EH (cell line): ENCODE data around the gene SIK3.
A peak's percentile ranks its signal among the peaks of the same experiment; 100 is the strongest.
"Not testable (repeated sequence)": the region's sequence is repeated elsewhere in the genome, so short reads cannot be mapped to it uniquely, and the experiment has no call there.

ENCODE experiments used
- DNase-seq: peaks from one replicate; pipeline ENCODE4 v3.0.0-alpha.2; 2015; ENCODE audit warnings: low read depth

Gene SIK3

DNA sequence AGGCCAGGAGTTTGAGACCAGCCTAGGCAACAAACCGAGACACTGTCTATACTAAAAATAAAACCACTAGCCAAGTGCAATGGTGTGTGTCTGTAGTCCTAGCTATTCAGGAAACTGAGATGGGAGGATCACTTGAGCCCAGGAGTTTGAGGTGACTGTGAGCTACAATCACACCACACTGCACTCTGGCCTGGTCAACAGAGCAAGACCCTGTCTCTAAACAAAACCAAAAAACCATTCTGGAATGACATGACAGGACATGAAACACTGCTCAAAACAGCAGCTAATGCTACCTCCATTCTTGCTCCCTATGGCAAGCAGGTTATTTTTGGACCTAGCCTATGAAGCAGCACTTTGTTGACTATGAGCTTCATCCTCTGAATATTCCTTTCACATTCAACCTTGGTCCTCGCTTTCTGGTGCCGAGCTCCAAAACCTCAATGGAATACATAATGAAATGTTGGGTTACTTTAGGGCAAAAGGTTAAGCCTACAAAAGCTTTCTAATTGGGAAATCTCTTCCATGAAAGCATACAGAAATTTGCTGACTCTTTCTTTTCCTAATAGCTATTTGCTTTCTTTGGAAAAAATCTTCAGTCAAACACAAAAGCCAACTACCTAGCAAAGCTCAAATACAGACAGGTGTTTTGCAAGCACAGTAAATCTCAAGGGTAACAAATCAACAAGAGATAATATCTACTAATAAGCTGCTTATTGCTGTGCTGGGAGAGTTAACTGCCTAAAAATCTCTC lies 21.1 kb downstream of the SIK3 start:
- no peak for DNase-seq

DNA sequence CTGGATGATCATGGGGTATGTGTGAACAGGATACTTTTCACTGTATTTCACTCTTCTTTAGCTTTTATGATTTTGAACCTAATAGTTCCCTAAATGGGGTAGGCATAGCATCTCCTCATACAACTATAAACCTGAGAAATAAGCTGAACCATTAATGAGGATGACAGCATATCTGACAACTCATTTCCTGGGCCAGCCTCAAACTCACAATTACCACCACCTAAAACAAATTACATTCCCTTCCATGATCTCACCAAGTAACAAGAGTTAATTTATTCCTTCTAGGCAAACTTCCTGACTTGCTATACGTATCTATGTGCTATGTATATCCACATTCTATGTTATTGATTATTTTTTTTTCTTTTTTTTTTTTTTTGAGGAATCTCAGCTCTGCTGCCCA lies 23.0 kb downstream of the SIK3 start:
- DNase-seq: peak; percentile 57

GRCh38 chr11:117074119-117074518 lies 24.1 kb downstream of the SIK3 start:
- DNase-seq: no peak

- no peak for DNase-seq
Observed at GRCh38 chr11:117073539-117073938, 24.7 kb downstream of the SIK3 start.

GRCh38 chr11:117072517-117073461 lies 25.4 kb downstream of the SIK3 start:
- peak; percentile 94 for DNase-seq

- DNase-seq: peak; percentile 54
Observed at GRCh38 chr11:117071344-117071787, 26.9 kb downstream of the SIK3 start.

- peak; percentile 27 for DNase-seq
Observed at GRCh38 chr11:117070016-117070415, 28.2 kb downstream of the SIK3 start.

DNA sequence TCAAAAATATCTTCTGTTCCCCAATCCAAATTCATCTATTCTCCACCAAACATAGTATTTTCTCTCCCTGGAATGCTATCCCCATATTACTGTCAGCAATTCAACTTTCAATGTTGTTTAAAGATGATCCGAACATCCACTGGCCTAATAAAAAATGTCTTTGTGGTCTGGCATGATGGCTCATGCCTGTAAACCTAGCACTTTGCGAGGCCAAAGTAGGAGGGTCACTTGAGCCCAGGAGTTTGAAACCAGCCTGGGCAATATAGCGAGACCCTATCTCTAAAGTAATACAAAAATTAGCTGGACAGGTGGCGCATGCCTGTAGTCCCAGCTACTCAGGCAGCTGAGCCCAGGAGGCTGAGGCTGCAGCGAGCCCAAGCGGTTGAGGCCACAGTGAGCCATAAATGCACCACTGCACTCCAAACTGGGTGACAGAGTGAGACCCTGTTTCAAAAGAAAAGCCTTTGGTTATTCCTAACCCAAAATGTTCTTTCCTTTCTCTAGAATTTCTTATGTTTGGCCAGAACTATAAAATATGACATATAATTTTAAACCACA lies 29.8 kb downstream of the SIK3 start:
- no peak for DNase-seq

DNA sequence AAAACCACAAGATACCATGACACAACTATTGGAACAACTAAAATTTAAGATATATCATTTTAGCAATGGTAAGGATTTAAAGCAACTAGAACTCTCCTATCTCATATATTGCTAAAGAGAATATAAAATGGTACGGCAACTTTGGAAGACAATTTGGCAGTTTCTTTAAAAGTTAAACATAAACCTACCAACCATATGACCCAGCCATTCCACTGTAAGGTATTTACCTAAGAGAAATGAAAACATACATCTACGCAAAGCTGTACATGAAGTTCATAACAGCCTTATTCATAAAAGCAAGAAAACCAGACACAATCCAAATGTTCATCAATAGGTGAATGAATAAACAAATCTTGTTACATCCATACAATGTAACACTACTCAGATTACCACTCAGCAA lies 31.3 kb downstream of the SIK3 start:
- DNase-seq: no peak

GRCh38 chr11:117064275-117064674 lies 34.0 kb downstream of the SIK3 start:
- peak; percentile 65 for DNase-seq

DNA sequence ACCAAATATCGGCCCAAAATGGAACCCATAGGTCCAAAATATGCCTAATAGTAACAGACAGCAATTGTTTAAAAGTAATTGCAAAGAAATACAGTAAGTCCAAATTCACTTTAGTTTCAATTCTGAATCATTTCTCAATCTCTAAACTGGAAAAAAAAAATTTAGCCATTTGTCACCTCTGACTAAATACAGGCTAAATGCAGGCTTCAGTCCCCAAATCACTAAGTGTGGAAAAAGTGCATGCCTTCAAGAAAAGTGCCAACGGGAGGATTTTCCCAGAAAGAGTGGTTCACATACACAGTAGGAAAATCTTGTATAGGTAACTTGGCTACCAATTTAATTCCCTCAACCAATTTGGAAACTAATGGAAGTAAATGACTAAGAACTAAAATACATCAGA lies 35.7 kb downstream of the SIK3 start:
- no peak for DNase-seq

GRCh38 chr11:117061256-117061655 lies 37.0 kb downstream of the SIK3 start:
- no peak for DNase-seq

DNA sequence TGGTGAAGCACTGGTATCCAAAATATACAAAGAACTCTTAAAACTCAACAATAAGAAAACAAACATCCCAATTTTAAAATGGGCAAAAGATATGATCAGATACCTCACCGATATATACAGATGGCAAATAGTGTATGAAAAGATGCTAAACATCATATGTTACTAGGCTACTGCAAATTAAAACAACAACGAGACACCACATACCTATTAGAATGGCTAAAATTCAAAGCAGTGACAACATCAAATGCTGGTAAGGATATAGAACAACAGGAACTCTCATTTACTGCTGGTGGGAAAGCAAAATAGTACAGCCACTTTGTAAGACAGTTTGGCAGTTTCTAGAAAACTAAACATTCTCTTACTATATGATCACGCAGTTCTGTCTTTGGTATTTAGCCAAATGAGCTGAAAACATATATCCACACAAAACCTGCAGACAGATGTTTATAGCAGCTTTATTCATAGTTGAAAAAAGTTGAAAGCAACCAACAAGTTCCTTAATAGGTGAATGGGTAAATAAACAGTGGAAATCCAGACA lies 38.5 kb downstream of the SIK3 start:
- no peak for DNase-seq

DNA sequence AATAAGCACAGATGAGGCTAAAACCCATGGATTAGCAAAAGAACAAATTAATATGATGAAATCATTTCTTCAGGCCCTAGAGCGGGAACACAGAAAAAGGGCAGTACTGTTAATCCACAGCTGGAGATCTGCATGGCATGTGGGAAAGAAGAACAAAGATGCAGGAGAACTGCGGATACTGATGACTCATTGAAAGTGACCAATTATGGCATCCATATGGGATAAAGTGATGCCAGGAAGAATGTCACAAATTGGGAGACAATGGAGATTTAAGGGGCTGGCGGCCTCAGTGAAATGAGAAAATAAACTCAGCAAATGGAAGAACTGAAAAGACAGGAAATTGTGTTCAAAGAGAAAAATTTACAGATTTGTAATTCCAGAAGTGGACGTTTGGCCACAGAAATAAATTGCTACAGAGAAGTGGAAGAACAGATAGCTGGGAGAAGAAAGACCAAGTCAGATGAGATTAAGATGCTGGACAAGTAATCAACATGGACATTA lies 39.4 kb downstream of the SIK3 start:
- peak; percentile 78 for DNase-seq

- no peak for DNase-seq
Observed at GRCh38 chr11:117057727-117058126, 40.5 kb downstream of the SIK3 start.

DNA sequence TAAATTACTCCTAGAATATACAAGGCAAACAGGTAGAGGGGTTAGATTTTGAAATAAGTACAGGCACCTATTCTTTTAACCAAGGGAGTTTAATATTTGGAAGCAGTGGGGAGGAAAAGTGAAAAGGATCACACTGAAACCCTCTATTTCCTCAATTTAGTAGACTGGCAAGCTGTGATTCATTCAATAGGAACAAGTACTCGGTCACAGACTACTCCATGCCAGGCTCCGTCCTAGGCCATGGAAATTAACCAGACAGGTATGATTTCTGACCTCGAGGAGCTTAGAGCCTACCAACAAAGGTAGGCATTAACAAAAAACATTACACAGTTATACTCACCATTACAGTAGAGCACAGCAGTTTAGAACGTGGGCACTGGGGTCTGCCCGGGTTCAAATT lies 40.9 kb downstream of the SIK3 start:
- no peak for DNase-seq

DNA sequence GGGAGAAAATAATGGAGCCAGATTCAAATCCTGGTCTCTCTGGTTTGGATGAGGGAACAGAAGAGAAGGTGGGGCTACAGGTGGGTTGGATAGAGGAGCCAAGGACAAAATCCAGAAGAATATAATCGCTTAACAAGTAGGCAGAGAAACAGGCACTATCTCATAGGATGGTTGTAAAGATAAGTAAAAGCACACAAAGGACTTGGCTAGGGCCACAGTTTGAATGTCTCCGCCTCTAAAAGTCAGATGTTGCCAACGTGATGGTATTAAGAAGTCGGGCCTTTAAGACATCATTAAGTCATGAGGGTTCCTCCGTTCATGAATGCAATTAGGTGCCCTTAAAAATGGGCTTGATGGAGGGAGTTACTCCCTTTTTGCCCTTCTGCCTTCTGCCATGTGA lies 42.8 kb downstream of the SIK3 start:
- no peak for DNase-seq

DNA sequence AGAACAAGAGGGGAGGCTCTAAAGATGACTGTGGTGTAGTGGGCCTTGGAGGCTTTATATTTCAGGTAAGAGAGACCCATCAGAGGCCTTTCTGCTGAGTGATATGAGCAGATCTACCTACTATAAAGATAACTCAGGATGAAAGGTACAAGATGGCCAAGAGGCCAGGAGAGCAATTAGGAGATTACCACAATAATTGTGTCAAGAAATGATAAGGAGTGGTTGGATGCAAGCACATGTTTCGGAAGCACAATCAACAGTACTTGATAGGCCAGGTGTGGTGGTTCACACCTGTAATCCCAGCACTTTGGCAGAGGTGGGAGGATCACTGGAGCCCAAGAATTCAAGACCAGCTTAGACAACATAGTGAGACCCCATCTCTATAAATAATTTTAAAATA lies 43.8 kb downstream of the SIK3 start:
- no peak for DNase-seq

DNA sequence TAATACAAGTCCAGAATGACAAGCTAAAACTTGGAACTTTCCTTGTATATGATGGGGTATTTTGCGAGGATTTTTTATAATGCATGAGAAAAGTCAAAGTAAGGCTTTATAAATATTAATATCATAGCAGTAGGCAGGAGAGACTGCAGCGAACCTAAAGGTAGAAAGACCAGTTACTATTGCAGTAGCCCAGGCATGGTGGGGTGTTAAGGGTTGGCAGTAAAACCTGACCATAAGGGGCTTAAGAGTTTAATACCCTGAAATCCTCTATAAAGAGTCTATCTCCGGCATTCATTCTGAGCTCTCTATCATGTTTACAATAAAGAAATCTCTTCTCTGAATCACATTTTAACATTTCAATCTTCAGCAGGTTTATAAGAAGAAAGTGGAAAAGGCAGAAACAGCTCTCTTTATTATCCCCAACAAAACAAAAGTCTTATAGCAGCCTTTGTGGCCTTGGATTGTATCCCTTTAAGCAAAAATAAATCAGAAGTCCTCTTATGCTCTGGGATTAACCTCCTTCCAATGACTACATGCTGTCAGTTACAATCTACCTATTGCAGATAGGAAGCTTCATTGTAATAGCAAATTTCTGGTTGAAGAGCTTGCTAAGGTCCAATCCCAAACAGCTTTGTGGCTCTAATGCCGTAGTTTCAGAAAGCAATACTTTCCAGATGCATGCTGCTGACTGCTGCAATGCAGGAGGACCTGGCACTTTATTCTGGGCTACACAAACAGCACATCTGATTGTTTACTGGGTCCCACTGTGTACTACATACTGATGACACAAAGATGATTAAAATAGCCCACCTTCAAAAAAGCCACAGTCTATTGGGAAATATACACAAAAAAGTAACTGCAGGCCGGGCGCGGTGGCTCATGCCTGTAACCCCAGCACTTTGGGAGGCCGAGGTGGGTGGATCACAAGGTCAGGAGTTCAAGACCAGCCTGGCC lies 45.8 kb downstream of the SIK3 start:
- no peak for DNase-seq

- DNase-seq: not testable (repeated sequence)
Observed at GRCh38 chr11:117050121-117050520, 48.1 kb downstream of the SIK3 start.

- not testable (repeated sequence) for DNase-seq
Observed at GRCh38 chr11:117046627-117047026, 51.6 kb downstream of the SIK3 start.
